ENCODE measurements around the gene NLRP3. TPM values are rescaled to one million over a fixed set of nuclear protein-coding genes. Genes with fewer than 3 reads are reported as not detected.

The NLRP3 gene
- total and polyA plus RNA-seq, 9 of the 15 experiments (the other 6 are each of a cell fraction or from before 2014, with no cell fraction given): not detected

DNA sequence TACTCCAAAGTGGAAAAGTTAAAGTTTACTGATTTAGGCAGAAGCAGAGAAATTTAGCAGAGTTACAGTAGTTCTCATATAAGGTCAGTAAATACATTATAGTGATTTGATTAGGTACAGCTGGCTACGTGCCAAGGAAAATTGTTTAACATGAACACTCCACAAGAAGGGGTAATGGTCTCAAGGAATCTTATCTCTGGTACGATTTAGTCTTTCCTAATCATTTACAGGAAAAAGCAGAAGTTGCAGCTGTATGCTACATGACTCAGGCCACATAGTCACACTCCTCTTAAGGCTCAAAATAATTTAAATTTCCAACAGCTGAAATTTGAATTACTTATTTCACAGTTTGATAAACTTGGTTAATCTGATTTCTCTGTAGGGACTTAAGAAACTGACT, 78.8 kb downstream of the NLRP3 start:
- 0% methylated on average over 2 of the region's 2 CpGs for WGBS (ENCODE audit: insufficient coverage, low coverage, missing lambda C conversion rate)
- H3K4me1 ChIP-seq (replicated peaks in 1 of 2; ENCODE audit: control insufficient read depth in 2 of 2, insufficient read depth in 2 of 2, low read length in 2 of 2): no peaks in the 10 kb centered on the region
- no peak overlapping the region for H2AFZ ChIP-seq (ENCODE audit: low read depth, low read length)
- H3K27ac ChIP-seq (ENCODE audit: extremely low read depth, low read depth, low read length): no peak overlapping the region
- H3K4me2 ChIP-seq (ENCODE audit: insufficient read depth, low read length): no peak overlapping the region
- TF ChIP-seq FOSL1 (tag; conservative IDR thresholded peaks at IDR 0.05) (peak; percentile 70), SMARCE1 (IDR thresholded peaks at IDR 0.05) (peak; percentile 41; the same call in 1 of the 2 replicates), SPI1 (IDR thresholded peaks at IDR 0.05; ENCODE audit: borderline replicate concordance, low read depth, low read length) (peak; percentile 42; the same call in 1 of the 2 replicates), ZNF316 (IDR thresholded peaks at IDR 0.05) (no peak), NFIC (IDR thresholded peaks at IDR 0.05) (peak; percentile 91), U2AF2 (optimal IDR thresholded peaks at IDR 0.05; ENCODE audit: low read depth, low read length) (no peak), HOXB6 (CRISPR knock-in tag; IDR thresholded peaks at IDR 0.05; ENCODE audit: borderline replicate concordance) (no peak), ZNF239 (CRISPR knock-in tag; IDR thresholded peaks at IDR 0.05) (no peak), ZEB2 (IDR thresholded peaks at IDR 0.05) (no peak), NFIX (CRISPR knock-in tag; IDR thresholded peaks at IDR 0.05; ENCODE audit: low read depth) (peak; percentile 82), MBD2 (IDR thresholded peaks at IDR 0.05; ENCODE audit: borderline replicate concordance, low read depth) (no peak), CCAR2 (IDR thresholded peaks at IDR 0.05; ENCODE audit: low read depth, low read length) (no peak), PRMT5 (CRISPR knock-in tag; IDR thresholded peaks at IDR 0.05) (no peak), CEBPB (tag; IDR thresholded peaks at IDR 0.05) (peak; percentile 36; the same call in 1 of the 2 replicates)
- TF ChIP-seq, protein P1, sequence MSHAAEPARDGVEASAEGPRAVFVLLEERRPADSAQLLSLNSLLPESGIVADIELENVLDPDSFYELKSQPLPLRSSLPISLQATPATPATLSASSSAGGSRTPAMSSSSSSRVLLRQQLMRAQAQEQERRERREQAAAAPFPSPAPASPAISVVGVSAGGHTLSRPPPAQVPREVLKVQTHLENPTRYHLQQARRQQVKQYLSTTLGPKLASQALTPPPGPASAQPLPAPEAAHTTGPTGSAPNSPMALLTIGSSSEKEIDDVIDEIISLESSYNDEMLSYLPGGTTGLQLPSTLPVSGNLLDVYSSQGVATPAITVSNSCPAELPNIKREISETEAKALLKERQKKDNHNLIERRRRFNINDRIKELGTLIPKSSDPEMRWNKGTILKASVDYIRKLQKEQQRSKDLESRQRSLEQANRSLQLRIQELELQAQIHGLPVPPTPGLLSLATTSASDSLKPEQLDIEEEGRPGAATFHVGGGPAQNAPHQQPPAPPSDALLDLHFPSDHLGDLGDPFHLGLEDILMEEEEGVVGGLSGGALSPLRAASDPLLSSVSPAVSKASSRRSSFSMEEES (CRISPR knock-in tag; IDR thresholded peaks at IDR 0.05): no peak
- TF ChIP-seq, protein P2, sequence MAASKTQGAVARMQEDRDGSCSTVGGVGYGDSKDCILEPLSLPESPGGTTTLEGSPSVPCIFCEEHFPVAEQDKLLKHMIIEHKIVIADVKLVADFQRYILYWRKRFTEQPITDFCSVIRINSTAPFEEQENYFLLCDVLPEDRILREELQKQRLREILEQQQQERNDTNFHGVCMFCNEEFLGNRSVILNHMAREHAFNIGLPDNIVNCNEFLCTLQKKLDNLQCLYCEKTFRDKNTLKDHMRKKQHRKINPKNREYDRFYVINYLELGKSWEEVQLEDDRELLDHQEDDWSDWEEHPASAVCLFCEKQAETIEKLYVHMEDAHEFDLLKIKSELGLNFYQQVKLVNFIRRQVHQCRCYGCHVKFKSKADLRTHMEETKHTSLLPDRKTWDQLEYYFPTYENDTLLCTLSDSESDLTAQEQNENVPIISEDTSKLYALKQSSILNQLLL (CRISPR knock-in tag; IDR thresholded peaks at IDR 0.05; ENCODE audit: borderline replicate concordance): no peak
- FAIRE-seq (no peak), DNase-seq (ENCODE audit: extremely low read depth in 1 of 4, low spot score in 3 of 4) (peak in 1 of 4 experiments; percentile 6), ATAC-seq (no peak)
- H4K20me1 ChIP-seq (replicated peaks; ENCODE audit: control insufficient read depth, insufficient read depth, low read length): no peaks in the 10 kb centered on the region
- H3K9me1 ChIP-seq (ENCODE audit: control insufficient read depth, insufficient read depth, low read length): no peaks in the 10 kb centered on the region
- H3K36me3 ChIP-seq (ENCODE audit: control insufficient read depth, insufficient read depth, low read length): no peaks in the 10 kb centered on the region
- ChIA-PET CTCF (ENCODE audit: low intra/inter-chr PET ratio) (interaction anchor here (0.6 kb wide), 1 partner anchor 35 kb away, joined by 3 read pairs; no protein-coding TSS in a partner anchor), POLR2A (no interaction called here)
- no peaks in the 10 kb centered on the region for H3K79me2 ChIP-seq (ENCODE audit: control insufficient read depth, insufficient read depth, low read length)
- in situ Hi-C loops (cut with MboI): no loop called here
- H3K9me3 ChIP-seq (replicated peaks; ENCODE audit: control insufficient read depth, insufficient read depth, low read depth, low read length): no peaks in the 10 kb centered on the region
- BruUV-seq (replicated peaks): no TSS peak
- H3K4me3 ChIP-seq: no peak overlapping the region
- intact Hi-C loops (cut with micrococcal nuclease): no loop called here
- H3K9ac ChIP-seq (ENCODE audit: insufficient read depth in 1 of 2, low read depth in 2 of 2, low read length in 2 of 2): no peak overlapping the region
- peaks cover 0 to 8% of the 10 kb centered on the region in 2 experiments; a peak in 4 of 5 replicates for H3K27me3 ChIP-seq (ENCODE audit: control insufficient read depth in 2 of 2, insufficient read depth in 2 of 2, low read length in 2 of 2)

All from K562 (cell line).